Stimulated activated CD4-positive, alpha-beta T cell treated with anti-CD3 and anti-CD28 coated beads, Interleukin-4, amount 100 ng/mL, for 1 hour (primary cell): ENCODE data around the gene FOXS1.
A peak's percentile ranks its signal among the peaks of the same experiment; 100 is the strongest.
"Not testable (repeated sequence)": the region's sequence is repeated elsewhere in the genome, so short reads cannot be mapped to it uniquely, and the experiment has no call there.

ENCODE experiments used
- DNase-seq: peaks from one replicate; pipeline ENCODE4 v3.0.0-alpha.2; 2020

FOXS1 gene

GRCh38 chr20:31838646-31839292 lies 6.6 kb downstream of the FOXS1 start:
- DNase-seq = no peak

- no peak for DNase-seq
Observed at GRCh38 chr20:31837896-31838397, 7.5 kb downstream of the FOXS1 start.

- no peak for DNase-seq
Observed at GRCh38 chr20:31836853-31837608, 8.4 kb downstream of the FOXS1 start.

GRCh38 chr20:31835977-31836852 lies 9.2 kb downstream of the FOXS1 start:
- no peak for DNase-seq

- DNase-seq = no peak
Observed at GRCh38 chr20:31835554-31835953, 9.8 kb downstream of the FOXS1 start.

- DNase-seq = no peak
Observed at GRCh38 chr20:31833931-31834521, 11.4 kb downstream of the FOXS1 start.

GRCh38 chr20:31833130-31833930 lies 12.1 kb downstream of the FOXS1 start:
- DNase-seq = peak; percentile 64

- DNase-seq = no peak
Observed at GRCh38 chr20:31831771-31832306, 13.6 kb downstream of the FOXS1 start.

GRCh38 chr20:31831211-31831610 lies 14.2 kb downstream of the FOXS1 start:
- DNase-seq = no peak

- DNase-seq = no peak
Observed at GRCh38 chr20:31830406-31830981, 14.9 kb downstream of the FOXS1 start.

- DNase-seq = no peak
Observed at GRCh38 chr20:31829731-31830130, 15.7 kb downstream of the FOXS1 start.

GRCh38 chr20:31828016-31828415 lies 17.4 kb downstream of the FOXS1 start:
- DNase-seq = not testable (repeated sequence)

- no peak for DNase-seq
Observed at GRCh38 chr20:31827059-31827458, 18.3 kb downstream of the FOXS1 start.

- no peak for DNase-seq
Observed at GRCh38 chr20:31826074-31826473, 19.3 kb downstream of the FOXS1 start.

- DNase-seq = no peak
Observed at GRCh38 chr20:31824554-31825313, 20.7 kb downstream of the FOXS1 start.

- no peak for DNase-seq
Observed at GRCh38 chr20:31824125-31824485, 21.3 kb downstream of the FOXS1 start.

GRCh38 chr20:31823360-31824124 lies 21.9 kb downstream of the FOXS1 start:
- DNase-seq = no peak

- DNase-seq = peak; percentile 80
Observed at GRCh38 chr20:31822421-31823330, 22.7 kb downstream of the FOXS1 start.

GRCh38 chr20:31821427-31821826 lies 24.0 kb downstream of the FOXS1 start:
- no peak for DNase-seq
